ENCODE measurements around the gene PAM. TPM values are rescaled to one million over a fixed set of nuclear protein-coding genes. Genes with fewer than 3 reads are reported as not detected.
A peak's percentile ranks its signal among the peaks of the same experiment; 100 is the strongest.

Gene PAM
- total and polyA plus RNA-seq, 4 donors = 8.2 to 27.5 (median 13.7) TPM

GRCh38 chr5:102792705-102793104 is 37.6 kb downstream of the PAM start:
- Histone ChIP-seq H3K9me3 (ENCODE audit: control insufficient read depth in 4 of 4, low read length in 3 of 4) (no peaks in the 10 kb centered on the region), H3K4me3 (ENCODE audit: low read depth in 1 of 3, low read length in 3 of 3) (no peak overlapping the region), H3K36me3 (ENCODE audit: control insufficient read depth in 4 of 4, insufficient read depth in 3 of 4, low read depth in 1 of 4, low read length in 3 of 4) (no peaks in the 10 kb centered on the region), H3K27me3 (ENCODE audit: control insufficient read depth in 4 of 4, insufficient read depth in 4 of 4, low read length in 3 of 4) (no peaks in the 10 kb centered on the region), H3K4me1 (ENCODE audit: control insufficient read depth in 4 of 4, insufficient read depth in 4 of 4, low read length in 3 of 4) (peaks cover 3 to 36% (median 20%) of the 10 kb centered on the region in 4 donors), H3K9ac (ENCODE audit: low read depth in 1 of 2, low read length in 2 of 2) (no peak overlapping the region), H3K27ac (ENCODE audit: low read depth in 1 of 2, low read length in 2 of 2) (no peak overlapping the region)
- 66% methylated on average over 1 of the region's 1 CpG for WGBS
- TF ChIP-seq ATF3 (IDR thresholded peaks at IDR 0.05) = no peak
- TF ChIP-seq CTCF (IDR thresholded peaks at IDR 0.05; ENCODE audit: low read depth, low read length, missing input control) = peak; percentile 19
- TF ChIP-seq RAD21 (IDR thresholded peaks at IDR 0.05) = peak; percentile 56 to 60
- DNase-seq (ENCODE audit: low spot score) = no peak

- 100% methylated on average over 1 of the region's 1 CpG for WGBS
- H3K27ac ChIP-seq (ENCODE audit: low read depth in 1 of 2, low read length in 2 of 2) = no peak overlapping the region
- peaks cover 3 to 36% (median 22%) of the 10 kb centered on the region in 4 donors for H3K4me1 ChIP-seq (ENCODE audit: control insufficient read depth in 4 of 4, insufficient read depth in 4 of 4, low read length in 3 of 4)
Observed at GRCh38 chr5:102794047-102794446, 38.9 kb downstream of the PAM start.

GRCh38 chr5:102794677-102795331 is 39.7 kb downstream of the PAM start:
- Histone ChIP-seq H3K27me3 (ENCODE audit: control insufficient read depth in 4 of 4, insufficient read depth in 4 of 4, low read length in 3 of 4) (no peaks in the 10 kb centered on the region), H3K9me3 (ENCODE audit: control insufficient read depth in 4 of 4, low read length in 3 of 4) (no peaks in the 10 kb centered on the region), H3K4me1 (ENCODE audit: control insufficient read depth in 4 of 4, insufficient read depth in 4 of 4, low read length in 3 of 4) (peaks cover 3 to 30% (median 21%) of the 10 kb centered on the region in 4 donors), H3K36me3 (ENCODE audit: control insufficient read depth in 4 of 4, insufficient read depth in 3 of 4, low read depth in 1 of 4, low read length in 3 of 4) (no peaks in the 10 kb centered on the region), H3K9ac (ENCODE audit: low read depth in 1 of 2, low read length in 2 of 2) (no peak overlapping the region), H3K4me3 (ENCODE audit: low read depth in 1 of 3, low read length in 3 of 3) (no peak overlapping the region), H3K27ac (ENCODE audit: low read depth in 1 of 2, low read length in 2 of 2) (no peak overlapping the region)
- DNase-seq (ENCODE audit: low spot score) = no peak
- 68% methylated on average over 3 of the region's 3 CpGs for WGBS
- TF ChIP-seq FOXA2 (IDR thresholded peaks at IDR 0.05) (peak; percentile 43), RAD21 (IDR thresholded peaks at IDR 0.05) (no peak)

More at GRCh38 chr5:102794047-102794446, 38.9 kb downstream of the PAM start:
- H3K9me3 ChIP-seq (ENCODE audit: control insufficient read depth in 4 of 4, low read length in 3 of 4) = no peaks in the 10 kb centered on the region
- TF ChIP-seq NR2F2 (IDR thresholded peaks at IDR 0.05) (no peak), EGR1 (IDR thresholded peaks at IDR 0.05; ENCODE audit: low read depth in 2 of 2) (no peak), HNF4A (conservative IDR thresholded peaks at IDR 0.05) (no peak), MAX (IDR thresholded peaks at IDR 0.05) (no peak)
- no peaks in the 10 kb centered on the region for H3K27me3 ChIP-seq (ENCODE audit: control insufficient read depth in 4 of 4, insufficient read depth in 4 of 4, low read length in 3 of 4)
- H3K4me3 ChIP-seq (ENCODE audit: low read depth in 1 of 3, low read length in 3 of 3) = no peak overlapping the region
- no peak overlapping the region for H3K9ac ChIP-seq (ENCODE audit: low read depth in 1 of 2, low read length in 2 of 2)
- no peak for DNase-seq (ENCODE audit: low spot score)
- H3K36me3 ChIP-seq (ENCODE audit: control insufficient read depth in 4 of 4, insufficient read depth in 3 of 4, low read depth in 1 of 4, low read length in 3 of 4) = no peaks in the 10 kb centered on the region

GRCh38 chr5:102795526-102795925 is 40.4 kb downstream of the PAM start:
- Histone ChIP-seq H3K9ac (ENCODE audit: low read depth in 1 of 2, low read length in 2 of 2) (no peak overlapping the region), H3K27ac (ENCODE audit: low read depth in 1 of 2, low read length in 2 of 2) (peak overlapping the region; percentile 22 to 52), H3K4me3 (ENCODE audit: low read depth in 1 of 3, low read length in 3 of 3) (no peak overlapping the region), H3K9me3 (ENCODE audit: control insufficient read depth in 4 of 4, low read length in 3 of 4) (no peaks in the 10 kb centered on the region), H3K4me1 (ENCODE audit: control insufficient read depth in 4 of 4, insufficient read depth in 4 of 4, low read length in 3 of 4) (peaks cover 3 to 30% (median 21%) of the 10 kb centered on the region in 4 donors), H3K36me3 (ENCODE audit: control insufficient read depth in 4 of 4, insufficient read depth in 3 of 4, low read depth in 1 of 4, low read length in 3 of 4) (no peaks in the 10 kb centered on the region), H3K27me3 (ENCODE audit: control insufficient read depth in 4 of 4, insufficient read depth in 4 of 4, low read length in 3 of 4) (no peaks in the 10 kb centered on the region)
- DNase-seq (ENCODE audit: low spot score) = no peak
- TF ChIP-seq ATF3 (IDR thresholded peaks at IDR 0.05) (no peak), HNF4A (conservative IDR thresholded peaks at IDR 0.05) (no peak), NR2F2 (IDR thresholded peaks at IDR 0.05) (no peak), FOXA2 (IDR thresholded peaks at IDR 0.05) (no peak), REST (IDR thresholded peaks at IDR 0.05) (no peak), YY1 (IDR thresholded peaks at IDR 0.05) (no peak), EGR1 (IDR thresholded peaks at IDR 0.05; ENCODE audit: low read depth in 2 of 2) (no peak), JUND (IDR thresholded peaks at IDR 0.05) (no peak)
- WGBS = 67% methylated on average over 4 of the region's 4 CpGs
